ENCODE data around the gene COBLL1.

Gene COBLL1

DNA sequence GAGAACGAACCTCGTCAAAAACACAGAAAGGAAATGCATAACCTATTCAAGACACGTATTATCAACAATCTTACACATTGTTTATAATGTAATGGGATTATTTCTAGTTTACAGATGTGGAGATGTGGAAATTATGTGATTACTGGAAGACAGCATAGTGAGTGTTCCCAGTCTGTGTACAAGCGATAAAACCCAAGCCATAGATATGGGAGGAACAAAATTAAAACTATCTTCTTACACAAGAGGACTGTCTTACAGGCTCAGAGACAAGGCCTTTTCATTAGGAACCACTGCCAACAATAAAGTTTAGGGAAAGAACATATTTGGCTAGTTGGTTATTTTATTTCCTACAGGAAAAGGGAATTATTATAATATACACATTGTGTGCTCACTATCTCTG lies 20.3 kb downstream of the COBLL1 start:
- DNase-seq: no peak

DNA sequence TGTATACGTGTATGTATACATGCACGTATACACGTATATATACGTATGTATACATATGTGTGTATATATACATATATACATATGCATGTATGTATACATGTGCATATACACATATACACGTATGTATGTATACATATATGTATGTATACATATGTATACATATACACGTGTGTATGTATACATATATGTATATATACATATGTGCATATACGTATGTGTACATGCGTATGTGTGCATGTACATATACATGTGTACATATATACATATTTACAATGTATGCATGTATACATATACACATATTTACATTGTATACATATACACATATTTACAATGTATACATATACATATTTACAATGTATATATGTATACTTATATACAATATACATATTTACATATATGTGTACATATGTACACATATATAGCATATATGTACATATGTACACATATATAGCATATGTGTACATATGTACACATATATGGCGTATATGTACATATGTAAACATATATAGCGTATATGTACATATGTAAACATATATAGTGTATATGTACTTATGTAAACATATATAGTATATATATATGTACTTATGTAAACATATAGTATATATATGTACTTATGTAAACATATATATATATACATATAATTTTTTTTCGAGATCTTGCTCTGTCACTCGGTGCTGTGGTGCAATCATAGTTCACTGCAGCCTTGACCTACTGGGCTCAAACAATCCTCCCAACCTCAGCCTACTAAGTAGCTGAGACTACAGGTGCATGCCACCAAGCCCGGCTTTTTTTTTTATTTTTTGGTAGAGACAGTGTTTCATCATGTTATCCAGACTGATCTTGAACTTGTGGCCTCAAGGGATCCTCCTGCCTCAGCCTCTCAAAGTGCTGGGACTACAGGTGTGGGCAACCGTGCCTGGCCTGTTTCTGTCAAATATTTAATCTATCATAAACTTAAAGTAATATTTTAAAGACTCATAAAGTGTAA lies 23.2 kb downstream of the COBLL1 start:
- no peak for DNase-seq

DNA sequence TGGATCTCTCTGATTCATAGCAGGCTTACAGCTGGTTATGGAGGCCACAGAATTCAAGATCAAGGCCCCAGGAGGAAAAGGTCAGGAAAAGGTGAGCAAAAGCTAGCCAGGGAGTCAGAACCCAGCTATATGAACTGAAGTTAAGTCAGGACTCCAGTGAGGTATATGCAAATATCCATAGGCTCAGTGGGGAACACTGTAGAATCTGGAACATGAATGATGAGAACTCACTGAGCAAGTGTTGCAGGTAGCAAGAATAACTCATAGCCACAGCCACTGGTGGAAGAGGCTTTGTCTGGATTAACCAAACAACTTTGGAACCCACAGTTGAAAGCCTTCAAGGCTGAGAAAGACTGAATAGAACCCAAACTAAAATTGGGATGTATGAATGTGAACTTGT lies 24.7 kb downstream of the COBLL1 start:
- no peak for DNase-seq

DNA sequence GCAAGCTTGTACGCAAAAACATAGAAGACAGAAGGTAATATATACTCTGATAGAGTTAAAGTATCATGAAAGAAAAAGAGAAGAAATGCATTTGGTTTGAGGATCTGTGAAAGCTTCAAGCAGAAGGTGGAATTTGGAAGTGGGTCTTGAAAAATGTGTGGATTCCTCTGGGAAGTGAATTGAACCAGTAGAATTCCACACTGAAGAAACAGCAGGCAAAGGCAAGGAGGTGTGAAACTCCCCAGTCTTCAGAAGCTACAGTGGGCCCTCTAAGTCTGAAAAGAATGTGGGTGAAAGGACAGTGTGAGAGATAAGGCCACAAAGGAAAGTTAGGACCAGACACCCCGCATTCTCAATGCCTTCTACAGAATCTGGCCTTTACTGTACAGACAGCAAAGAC lies 25.6 kb downstream of the COBLL1 start:
- DNase-seq: no peak

- DNase-seq: no peak
Observed at GRCh38 chr2:164815071-164815793, 26.4 kb downstream of the COBLL1 start.

DNA sequence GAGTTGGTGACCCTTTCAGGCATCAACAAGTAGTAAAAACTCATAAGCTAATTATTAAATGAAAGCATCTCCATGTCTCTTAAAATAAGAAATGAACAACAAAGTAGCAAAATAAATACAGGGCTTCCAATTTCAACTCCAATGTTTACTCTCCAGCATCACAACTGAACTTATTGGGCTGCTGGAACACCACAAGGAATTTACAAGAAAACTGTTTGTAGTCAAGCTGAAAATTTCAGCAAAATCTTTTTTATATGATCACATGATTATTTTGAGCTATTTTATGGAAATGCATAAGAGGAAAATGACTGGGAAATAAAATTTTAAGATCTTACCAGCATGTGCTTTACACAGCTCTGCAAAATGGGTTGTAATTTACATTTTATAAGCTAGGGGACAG lies 28.1 kb downstream of the COBLL1 start:
- no peak for DNase-seq

GRCh38 chr2:164812378-164812777 lies 29.2 kb downstream of the COBLL1 start:
- DNase-seq: no peak

DNA sequence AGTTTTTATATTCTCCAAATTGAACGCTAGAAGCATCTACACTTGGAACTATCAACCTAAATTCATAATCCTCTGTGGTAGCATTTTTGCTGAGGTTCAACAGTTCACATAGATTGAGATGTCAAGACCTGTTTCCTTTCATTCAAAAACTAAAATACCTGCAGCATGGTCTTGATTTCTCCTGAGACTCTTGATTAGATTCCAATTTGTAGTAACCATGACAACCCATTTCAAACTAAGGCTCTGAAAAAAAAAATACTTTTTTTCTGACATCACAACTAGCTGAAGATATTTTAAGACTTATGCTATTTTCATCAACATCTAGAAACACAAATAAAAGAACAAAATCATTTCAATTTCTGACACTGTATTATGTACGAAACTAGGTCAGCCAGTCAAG lies 29.8 kb downstream of the COBLL1 start:
- no peak for DNase-seq

- no peak for DNase-seq
Observed at GRCh38 chr2:164810843-164811242, 30.8 kb downstream of the COBLL1 start.

DNA sequence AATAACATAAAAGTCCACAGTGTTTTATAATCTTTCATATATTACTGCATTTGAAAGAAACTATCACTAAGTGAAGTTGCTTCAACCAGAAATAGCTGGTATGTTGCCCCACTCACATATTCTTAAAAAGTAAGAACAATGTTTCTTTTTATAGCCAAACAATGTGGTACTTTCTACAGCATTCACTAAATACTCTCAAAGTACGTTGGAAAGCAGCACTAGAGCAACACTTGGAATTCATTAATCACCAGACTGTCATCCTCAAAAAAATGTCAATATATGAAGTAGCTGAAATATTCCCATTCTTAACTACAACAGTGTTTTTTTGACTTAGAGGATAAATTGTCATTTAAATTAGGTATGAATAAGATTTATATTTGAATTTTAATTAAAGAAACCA lies 32.8 kb downstream of the COBLL1 start:
- DNase-seq: no peak

- no peak for DNase-seq
Observed at GRCh38 chr2:164803776-164804466, 37.7 kb downstream of the COBLL1 start.

DNA sequence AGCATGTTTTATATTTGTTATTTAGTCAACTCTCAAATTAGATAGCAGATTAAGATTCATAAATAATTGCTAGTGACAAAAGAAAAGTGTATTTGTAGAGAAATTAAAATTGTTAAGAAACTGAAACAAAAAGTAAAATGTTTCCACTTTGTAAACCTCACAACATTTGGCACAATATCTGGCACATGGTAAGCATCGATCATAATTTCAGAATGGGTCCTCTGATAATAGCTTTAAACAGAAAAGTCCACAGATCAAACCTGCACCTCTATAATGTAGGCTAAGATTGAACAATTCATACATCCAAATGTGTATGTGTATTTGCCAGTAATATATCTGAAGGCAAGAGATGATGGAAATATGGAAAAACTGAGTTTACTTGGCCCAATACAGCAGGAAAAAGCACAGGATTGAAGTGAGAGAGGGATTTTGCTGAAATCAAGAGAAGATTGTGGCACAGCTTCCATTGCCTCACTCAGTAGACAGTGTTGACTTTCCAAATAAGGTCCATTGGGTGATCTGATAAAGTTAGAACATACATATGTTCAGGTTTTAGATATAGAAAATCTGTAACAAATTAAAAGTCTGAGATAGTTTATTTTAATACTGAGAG lies 39.4 kb downstream of the COBLL1 start:
- DNase-seq: no peak

- no peak for DNase-seq
Observed at GRCh38 chr2:164800572-164800971, 41.1 kb downstream of the COBLL1 start.

DNA sequence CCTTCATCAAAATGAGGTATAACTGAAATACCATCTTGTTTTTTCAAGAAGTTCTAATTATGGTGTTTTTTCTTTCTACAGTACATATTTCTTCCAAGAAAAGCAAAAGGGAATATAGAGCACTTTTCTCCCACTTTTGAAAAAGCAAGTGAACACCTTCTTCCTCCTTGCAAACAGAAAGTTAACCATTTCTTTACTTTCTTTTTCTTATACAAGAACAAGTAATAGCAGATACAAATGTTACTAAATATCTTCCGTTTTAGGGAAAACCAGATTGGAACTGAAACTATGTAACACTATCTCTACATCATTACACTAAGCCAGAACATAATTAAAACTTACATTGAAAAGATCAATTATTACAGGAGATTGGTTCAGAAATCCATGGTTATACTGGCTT lies 44.0 kb downstream of the COBLL1 start:
- no peak for DNase-seq

GRCh38 chr2:164796999-164797398 lies 44.6 kb downstream of the COBLL1 start:
- no peak for DNase-seq

- DNase-seq: no peak
Observed at GRCh38 chr2:164794432-164795231, 47.0 kb downstream of the COBLL1 start.

DNA sequence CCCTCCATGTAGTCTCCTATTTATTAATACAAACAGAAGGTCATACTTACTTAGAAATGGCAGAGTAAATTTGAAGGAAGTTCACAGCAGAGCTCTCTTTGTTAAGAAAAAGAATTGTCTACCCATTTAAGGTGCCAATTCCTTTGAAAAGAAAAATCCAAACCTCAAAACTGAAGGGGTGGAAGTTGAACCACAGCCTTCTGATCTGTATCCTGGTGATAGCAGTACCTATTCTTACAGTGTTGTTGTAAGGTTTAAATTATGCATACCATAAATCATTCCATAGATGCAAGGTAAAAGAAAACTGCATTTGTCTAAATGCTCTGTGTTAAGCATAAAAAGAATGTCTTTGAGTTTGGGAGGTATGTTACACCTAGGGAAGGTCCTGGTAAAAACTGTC lies 47.6 kb downstream of the COBLL1 start:
- DNase-seq: no peak

- DNase-seq: no peak
Observed at GRCh38 chr2:164793529-164793928, 48.1 kb downstream of the COBLL1 start.

- no peak for DNase-seq
Observed at GRCh38 chr2:164792316-164793170, 49.1 kb downstream of the COBLL1 start.

- DNase-seq: no peak
Observed at GRCh38 chr2:164789968-164790367, 51.7 kb downstream of the COBLL1 start.

DNA sequence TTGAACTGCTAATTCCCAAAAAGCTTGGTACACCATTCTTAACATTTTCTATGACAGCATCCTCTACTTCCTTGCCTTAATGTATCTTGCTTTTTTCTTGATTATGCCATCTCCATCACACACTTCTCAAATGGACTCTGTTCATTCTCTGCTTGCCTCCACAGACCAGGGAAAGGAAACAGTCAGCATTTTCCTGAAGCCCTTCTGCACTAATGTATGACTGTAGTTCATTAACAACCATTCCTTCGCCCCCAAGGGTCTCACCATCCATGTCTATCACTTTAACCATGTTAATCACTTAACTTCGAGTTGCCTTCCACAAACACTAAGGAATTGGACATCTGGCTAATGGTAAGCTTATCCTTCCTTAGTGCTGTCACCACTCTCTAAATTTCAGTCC lies 54.8 kb downstream of the COBLL1 start:
- no peak for DNase-seq
